Testis (tissue), 3 donors: ENCODE data around the gene SUCNR1. TPM values are rescaled to one million over a fixed set of nuclear protein-coding genes. Genes with fewer than 3 reads are reported as not detected.

Experiments used
- DNase-seq: peaks from one replicate; pipeline ENCODE4 v3.0.0-alpha.2; 2019
- H3K27ac ChIP-seq, 2 donors: fragments of 200-600 bp; sonication (generic); one replicate each; pipeline ENCODE4 v1.5.1; 2019
- H3K27me3 ChIP-seq: fragments of 200-600 bp; sonication (generic); one replicate; pipeline ENCODE4 v1.5.1; 2019
- H3K36me3 ChIP-seq: fragments of 200-600 bp; sonication (generic); one replicate; pipeline ENCODE4 v1.5.1; 2017; ENCODE audit warnings: low read depth; ENCODE audit errors: missing control alignments
- H3K4me1 ChIP-seq: fragments of 200-600 bp; sonication (generic); one replicate; pipeline ENCODE4 v1.5.1; 2019
- H3K4me3 ChIP-seq, 2 donors: fragments of 200-600 bp; sonication (generic); one replicate each; pipeline ENCODE4 v1.5.1; 2017 to 2019
- H3K9me3 ChIP-seq: fragments of 200-600 bp; sonication (generic); one replicate; pipeline ENCODE4 v1.5.1; 2017
- CTCF ChIP-seq, 3 experiments: fragments of 450-650 bp in 2 of 3; fragments of 200-600 bp in 1 of 3; sonication (generic) in 1 of 3; IDR thresholded peaks; one replicate each; pipeline ENCODE4 v1.5.1; 2016 to 2019; ENCODE audit warnings: antibody characterized with exemption in 3 of 3, mild to moderate bottlenecking in 2 of 3, moderate library complexity in 1 of 3
- POLR2A ChIP-seq: fragments of 450-650 bp; IDR thresholded peaks from one replicate; pipeline ENCODE4 v1.6.1; 2017; ENCODE audit warnings: antibody characterized with exemption, mild to moderate bottlenecking, moderate library complexity
- WGBS, 2 donors: methylation state at CpG; one replicate each; pipeline ENCODE4 v1.1.5; 2018; 5-methylcytosine and 5-hydroxymethylcytosine counted together
- intact Hi-C: fragments of 100-400 bp; cut with DNase I; formaldehyde crosslinking; loops from one replicate; pipeline ENCODE4 v1.15.1; 2023; ENCODE audit warnings: low total_unique reads
- polyA plus RNA-seq: library from polyadenylated mRNA; stranded (reverse); fragments of 350-450 nt; fragmentation: Illumina TruSeq; extraction: RNeasy Lipid Tissue Mini Kit (QIAGEN cat#74804); gene quantifications from one replicate; pipeline ENCODE4 v1.2.3, GENCODE V29; 2014; ENCODE audit warnings: low read depth, low replicate concordance; ENCODE audit not compliant: insufficient read depth
- total RNA-seq, 2 donors: library from RNA; depleted of rRNA; stranded (reverse); fragments of >200 nt; gene quantifications; one replicate each; pipeline ENCODE4 v1.2.3, GENCODE V29; 2016

SUCNR1 gene
- total and polyA plus RNA-seq, 3 donors from 2014 or later: 0.06 to 0.42 TPM; not detected in 1

GRCh38 chr3:151899996-151900395 lies 26.6 kb downstream of the SUCNR1 start:
- no peak overlapping the region for H3K4me3 ChIP-seq
- H3K27ac ChIP-seq: peak overlapping the region in 1 of 2 donors; percentile 46
- intact Hi-C loops: no loop called here
- no peaks in the 10 kb centered on the region for H3K36me3 ChIP-seq
- no peak for TF ChIP-seq CTCF (IDR thresholded peaks at IDR 0.05)
- no peak for TF ChIP-seq POLR2A
- no peak for DNase-seq
- no peaks in the 10 kb centered on the region for H3K27me3 ChIP-seq
- H3K9me3 ChIP-seq: no peaks in the 10 kb centered on the region
- H3K4me1 ChIP-seq: peaks cover 35% of the 10 kb centered on the region

GRCh38 chr3:151900460-151900859 lies 27.0 kb downstream of the SUCNR1 start:
- Histone ChIP-seq H3K27me3 (no peaks in the 10 kb centered on the region), H3K4me3 (no peak overlapping the region), H3K36me3 (no peaks in the 10 kb centered on the region), H3K27ac (peak overlapping the region in 1 of 2 donors; percentile 90), H3K9me3 (no peaks in the 10 kb centered on the region), H3K4me1 (peaks cover 35% of the 10 kb centered on the region)
- TF ChIP-seq CTCF (IDR thresholded peaks at IDR 0.05) (no peak), POLR2A (no peak)
- DNase-seq: no peak
- intact Hi-C loops: no loop called here
- 63 to 64% methylated on average over 2 of the region's 2 CpGs for WGBS, 2 donors

GRCh38 chr3:151900884-151901643 lies 27.6 kb downstream of the SUCNR1 start:
- Histone ChIP-seq H3K36me3 (no peaks in the 10 kb centered on the region), H3K4me3 (no peak overlapping the region), H3K27me3 (no peaks in the 10 kb centered on the region), H3K4me1 (peaks cover 35% of the 10 kb centered on the region), H3K27ac (peak overlapping the region; percentile 83 to 90), H3K9me3 (no peaks in the 10 kb centered on the region)
- intact Hi-C loops: no loop called here
- WGBS, 2 donors: 24 to 28% methylated on average over 1 of the region's 1 CpG
- DNase-seq: no peak
- TF ChIP-seq POLR2A (no peak), CTCF (IDR thresholded peaks at IDR 0.05) (no peak)

GRCh38 chr3:151901644-151902285 lies 28.3 kb downstream of the SUCNR1 start:
- WGBS, 2 donors: 19 to 28% methylated on average over 3 of the region's 3 CpGs
- H3K27me3 ChIP-seq: no peaks in the 10 kb centered on the region
- DNase-seq: peak; percentile 51

More at GRCh38 chr3:151901644-151902285, 28.3 kb downstream of the SUCNR1 start:
- intact Hi-C loops: no loop called here
- H3K27ac ChIP-seq: peak overlapping the region; percentile 83 to 90
- no peaks in the 10 kb centered on the region for H3K9me3 ChIP-seq
- no peaks in the 10 kb centered on the region for H3K36me3 ChIP-seq
- H3K4me3 ChIP-seq: no peak overlapping the region
- no peak for TF ChIP-seq CTCF (IDR thresholded peaks at IDR 0.05)
- TF ChIP-seq POLR2A: no peak
- peaks cover 35% of the 10 kb centered on the region for H3K4me1 ChIP-seq
